SK-N-SH (cell line): ENCODE results near the gene FMNL2. TPM values are rescaled to one million over a fixed set of nuclear protein-coding genes. Genes with fewer than 3 reads are reported as not detected.

Experiments
- CTCF ChIA-PET: fragments of 300-600, 350-600 bp; formaldehyde crosslinking; extraction: SDS; loops from one replicate; lab custom pipeline; 2021; lab: Yijun Ruan, JAX
- POLR2A ChIA-PET: fragments of 350-600 bp; sonication (Branson Sonifier 250); formaldehyde crosslinking; extraction: SDS; loops from one replicate; lab custom pipeline; 2020; ENCODE audit warnings: antibody characterized with exemption, inconsistent platforms; lab: Yijun Ruan, JAX
- DNase-seq: peaks from one replicate; pipeline ENCODE4 v3.0.0; 2012
- H2AFZ ChIP-seq: fragments of 200-600 bp; sonication (generic); 2 replicates; pipeline ENCODE4 v1.8.1; 2016; ENCODE audit warnings: antibody characterized with exemption, mild to moderate bottlenecking, low read depth
- H3F3A ChIP-seq: fragments of 200-600 bp; sonication (generic); replicated peaks from 2 replicates; pipeline ENCODE3; 2016; ENCODE audit warnings: antibody characterized with exemption, mild to moderate bottlenecking; ENCODE audit not compliant: insufficient read depth
- H3K27ac ChIP-seq, 2 experiments: fragments of 200-500 bp in 1 of 2; fragments of 200-600 bp in 1 of 2; sonication (Bioruptor generic) in 1 of 2; sonication (generic), shearing (Covaris generic) in 1 of 2; 2 replicates each; pipeline versions ENCODE4 v1.5.1 to v1.6.1; 2014 to 2016; ENCODE audit warnings: low read depth in 2 of 2, inconsistent platforms in 1 of 2, low read length in 1 of 2, mild to moderate bottlenecking in 1 of 2, mixed read lengths in 1 of 2
- H3K27me3 ChIP-seq: fragments of 200-600 bp; sonication (generic), shearing (Covaris generic); 2 replicates; pipeline ENCODE4 v1.6.1; 2016; ENCODE audit warnings: mixed run types; ENCODE audit not compliant: insufficient read depth
- H3K36me3 ChIP-seq, 2 experiments: fragments of 200-500 bp in 1 of 2; fragments of 200-600 bp in 1 of 2; sonication (Bioruptor generic) in 1 of 2; sonication (generic) in 1 of 2; replicated peaks in 1 of 2; 2 replicates each; pipeline versions ENCODE3 to v1.5.1; 2014 to 2016; ENCODE audit warnings: low read length in 1 of 2, mild to moderate bottlenecking in 1 of 2; ENCODE audit not compliant: insufficient read depth in 2 of 2, control insufficient read depth in 1 of 2
- H3K4me1 ChIP-seq, 2 experiments: fragments of 200-500 bp in 1 of 2; fragments of 200-600 bp in 1 of 2; sonication (Bioruptor generic) in 1 of 2; sonication (generic), shearing (Covaris generic) in 1 of 2; 2 replicates each; pipeline versions ENCODE4 v1.5.1 to v1.6.1; 2014 to 2016; ENCODE audit warnings: low read depth in 1 of 2, low read length in 1 of 2, mixed run types in 1 of 2; ENCODE audit not compliant: insufficient read depth in 2 of 2, control insufficient read depth in 1 of 2
- H3K4me2 ChIP-seq: fragments of 200-600 bp; sonication (generic), shearing (Covaris generic); 2 replicates; pipeline ENCODE4 v1.6.1; 2017; ENCODE audit warnings: mixed run types
- H3K4me3 ChIP-seq, 2 experiments: fragments of 200-500 bp in 1 of 2; fragments of 200-600 bp in 1 of 2; sonication (Bioruptor generic) in 1 of 2; sonication (generic), shearing (Covaris generic) in 1 of 2; 2 replicates each; pipeline versions ENCODE4 v1.5.1 to v1.8.1; 2014 to 2016; ENCODE audit warnings: low read depth in 2 of 2, inconsistent platforms in 1 of 2, low read length in 1 of 2, mild to moderate bottlenecking in 1 of 2, mixed read lengths in 1 of 2, moderate library complexity in 1 of 2
- H3K79me2 ChIP-seq: fragments of 200-600 bp; sonication (generic); 2 replicates; pipeline ENCODE4 v1.8.1; 2017; ENCODE audit warnings: mild to moderate bottlenecking; ENCODE audit not compliant: insufficient read depth
- H3K9ac ChIP-seq: fragments of 200-600 bp; sonication (generic); 2 replicates; pipeline ENCODE4 v1.6.1; 2017; ENCODE audit warnings: mixed run types
- H3K9me2 ChIP-seq: fragments of 200-600 bp; sonication (generic); 2 replicates; pipeline ENCODE4 v1.6.1; 2017; ENCODE audit warnings: mixed run types
- H3K9me3 ChIP-seq: fragments of 200-600 bp; sonication (generic); 2 replicates; pipeline ENCODE4 v1.6.1; 2017; ENCODE audit warnings: mixed run types, mild to moderate bottlenecking, moderate library complexity
- H4K20me1 ChIP-seq: fragments of 200-600 bp; sonication (generic); 2 replicates; pipeline ENCODE4 v1.6.1; 2017; ENCODE audit warnings: mild to moderate bottlenecking, mixed run types; ENCODE audit not compliant: insufficient read depth
- ELF1 ChIP-seq: IDR thresholded peaks from 2 replicates; pipeline ENCODE4 v1.4.0; 2012
- EP300 ChIP-seq, 2 experiments: IDR thresholded peaks; 2 replicates each; pipeline versions ENCODE4 v1.4.0 to v1.6.1; 2012; ENCODE audit warnings: borderline replicate concordance in 1 of 2, low read depth in 1 of 2, low read length in 1 of 2
- EZH2phosphoT487 ChIP-seq: fragments of 200-600 bp; sonication (generic); IDR thresholded peaks from 2 replicates; pipeline ENCODE4 v1.6.1; 2017; ENCODE audit warnings: low read depth, mixed run types, mild to moderate bottlenecking, antibody characterized with exemption, moderate library complexity, borderline replicate concordance
- FOSL2 ChIP-seq: IDR thresholded peaks from 2 replicates; pipeline ENCODE4 v1.4.0; 2012; ENCODE audit warnings: low read depth, mild to moderate bottlenecking, moderate library complexity, borderline replicate concordance
- FOXJ3 ChIP-seq: sonication (generic); formaldehyde crosslinking; IDR thresholded peaks from 2 replicates; pipeline ENCODE4 v1.5.1; 2020; ENCODE audit warnings: mild to moderate bottlenecking, missing genetic modification reagents
- GABPA ChIP-seq: IDR thresholded peaks from 2 replicates; pipeline ENCODE4 v1.4.0; 2012; ENCODE audit warnings: low read depth, mild to moderate bottlenecking
- GATA2 ChIP-seq: sonication (generic); formaldehyde crosslinking; IDR thresholded peaks from 2 replicates; pipeline ENCODE4 v1.5.0; 2020; ENCODE audit warnings: mild to moderate bottlenecking, missing genetic modification reagents
- MXI1 ChIP-seq: IDR thresholded peaks from 2 replicates; pipeline ENCODE4 v1.6.1; 2012; ENCODE audit warnings: mild to moderate bottlenecking, low read depth, low read length, improper control_type of control experiment
- NRF1 ChIP-seq: IDR thresholded peaks from 2 replicates; pipeline ENCODE4 v1.6.1; 2012; ENCODE audit warnings: low read depth, mild to moderate bottlenecking, low read length
- RAD21 ChIP-seq: IDR thresholded peaks from 2 replicates; pipeline ENCODE4 v1.6.1; 2012; ENCODE audit warnings: mild to moderate bottlenecking, low read length
- RXRA ChIP-seq: IDR thresholded peaks from 2 replicates; pipeline ENCODE4 v1.4.0; 2012; ENCODE audit warnings: low read depth, mild to moderate bottlenecking, borderline replicate concordance
- SIN3A ChIP-seq: IDR thresholded peaks from 2 replicates; pipeline ENCODE4 v1.6.1; 2012; ENCODE audit warnings: low read depth, mild to moderate bottlenecking, low read length, moderate library complexity, borderline replicate concordance
- SMC3 ChIP-seq: IDR thresholded peaks from 2 replicates; pipeline ENCODE4 v1.6.1; 2012; ENCODE audit warnings: low read depth, low read length, improper control_type of control experiment
- TCF12 ChIP-seq: IDR thresholded peaks from 2 replicates; pipeline ENCODE4 v1.4.0; 2012
- TEAD4 ChIP-seq: IDR thresholded peaks from 2 replicates; pipeline ENCODE4 v1.4.0; 2012; ENCODE audit warnings: mild to moderate bottlenecking, borderline replicate concordance; ENCODE audit not compliant: insufficient read depth
- YY1 ChIP-seq: IDR thresholded peaks from 2 replicates; pipeline ENCODE4 v1.4.0; 2012; ENCODE audit warnings: low read depth, mild to moderate bottlenecking
- WGBS: methylation state at CpG from one replicate; pipeline ENCODE4 v1.1.6; 2017; ENCODE audit warnings: low lambda C conversion rate; 5-methylcytosine and 5-hydroxymethylcytosine counted together
- polyA plus RNA-seq, 3 experiments: library from polyadenylated mRNA; depleted of rRNA; stranded (reverse); fragments of >200 nt; gene quantifications; 2 replicates each; pipeline ENCODE4 v1.2.3, GENCODE V29; 2012
- TF ChIP-seq, protein P1 (sequence below): fragments of 150-350 bp; IDR thresholded peaks from 2 replicates; pipeline ENCODE4 v1.6.1; 2017; ENCODE audit warnings: antibody characterized with exemption, low read length, low read depth, borderline replicate concordance
- TF ChIP-seq, protein P2 (sequence below): fragments of 200-600 bp; sonication (generic); IDR thresholded peaks from 2 replicates; pipeline ENCODE4 v1.6.1; 2017; ENCODE audit warnings: antibody characterized with exemption, mild to moderate bottlenecking, moderate library complexity
- TF ChIP-seq, protein P3 (sequence below): fragments of 150-350 bp; IDR thresholded peaks from 2 replicates; pipeline ENCODE4 v1.6.1; 2016; ENCODE audit warnings: mild to moderate bottlenecking, low read depth, low read length

Gene FMNL2
- polyA plus RNA-seq, 1 of the 3 experiments (the other 2 are of a cell fraction), result 14.5 TPM

DNA sequence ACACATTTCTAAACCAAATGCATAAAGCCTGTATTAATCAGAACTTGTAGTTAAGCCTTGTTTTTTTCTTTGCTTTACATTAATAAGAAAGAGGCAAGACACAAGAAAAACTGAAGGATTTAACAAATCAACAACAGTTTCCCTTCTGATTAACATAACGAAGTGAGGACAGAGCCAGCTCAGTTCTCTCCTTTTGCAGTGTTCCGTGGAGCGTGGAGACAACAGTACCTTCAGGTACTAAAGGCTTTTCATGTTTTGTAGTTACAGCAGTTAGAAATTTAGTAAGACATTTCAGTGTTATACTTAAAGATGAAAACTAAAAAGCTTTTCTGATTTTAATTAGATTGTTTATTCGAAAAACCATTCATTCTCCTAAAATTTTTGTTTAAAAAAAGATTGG lies 115.2 kb downstream of the FMNL2 start:
- no peaks in the 10 kb centered on the region for H3K36me3 ChIP-seq
- no peak overlapping the region for H3K4me2 ChIP-seq
- no peak overlapping the region for H3K27ac ChIP-seq
- H3K27me3 ChIP-seq, result no peaks in the 10 kb centered on the region
- no peaks in the 10 kb centered on the region for H3K9me3 ChIP-seq
- no peak overlapping the region for H2AFZ ChIP-seq
- POLR2A ChIA-PET, result no interaction called here
- H3K9me2 ChIP-seq, result no peaks in the 10 kb centered on the region
- WGBS, result 91% methylated on average over 4 of the region's 4 CpGs
- peaks cover 19% of the 10 kb centered on the region; the same call in 1 of the 2 replicates for H4K20me1 ChIP-seq
- peaks cover 8% of the 10 kb centered on the region for H3F3A ChIP-seq
- CTCF ChIA-PET, result interaction anchor here (1.0 to 1.2 kb wide), 2 partner anchors 18 to 185 kb away, joined by 3 read pairs; no protein-coding TSS in a partner anchor
- TF ChIP-seq EZH2phosphoT487 (no peak), GABPA (no peak), RAD21 (no peak), TCF12 (no peak), SMC3 (no peak), RXRA (no peak), ELF1 (no peak), TEAD4 (no peak), GATA2 (CRISPR knock-in tag) (no peak), MXI1 (no peak), SIN3A (no peak), NRF1 (no peak), FOXJ3 (CRISPR knock-in tag) (no peak), EP300 (IDR thresholded peaks at IDR 0.05; ENCODE audit: borderline replicate concordance in 1 of 2, low read depth in 1 of 2, low read length in 1 of 2) (no peak), YY1 (no peak), FOSL2 (no peak)
- TF ChIP-seq, protein P1, sequence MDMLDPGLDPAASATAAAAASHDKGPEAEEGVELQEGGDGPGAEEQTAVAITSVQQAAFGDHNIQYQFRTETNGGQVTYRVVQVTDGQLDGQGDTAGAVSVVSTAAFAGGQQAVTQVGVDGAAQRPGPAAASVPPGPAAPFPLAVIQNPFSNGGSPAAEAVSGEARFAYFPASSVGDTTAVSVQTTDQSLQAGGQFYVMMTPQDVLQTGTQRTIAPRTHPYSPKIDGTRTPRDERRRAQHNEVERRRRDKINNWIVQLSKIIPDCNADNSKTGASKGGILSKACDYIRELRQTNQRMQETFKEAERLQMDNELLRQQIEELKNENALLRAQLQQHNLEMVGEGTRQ, result no peak
- TF ChIP-seq, protein P2, sequence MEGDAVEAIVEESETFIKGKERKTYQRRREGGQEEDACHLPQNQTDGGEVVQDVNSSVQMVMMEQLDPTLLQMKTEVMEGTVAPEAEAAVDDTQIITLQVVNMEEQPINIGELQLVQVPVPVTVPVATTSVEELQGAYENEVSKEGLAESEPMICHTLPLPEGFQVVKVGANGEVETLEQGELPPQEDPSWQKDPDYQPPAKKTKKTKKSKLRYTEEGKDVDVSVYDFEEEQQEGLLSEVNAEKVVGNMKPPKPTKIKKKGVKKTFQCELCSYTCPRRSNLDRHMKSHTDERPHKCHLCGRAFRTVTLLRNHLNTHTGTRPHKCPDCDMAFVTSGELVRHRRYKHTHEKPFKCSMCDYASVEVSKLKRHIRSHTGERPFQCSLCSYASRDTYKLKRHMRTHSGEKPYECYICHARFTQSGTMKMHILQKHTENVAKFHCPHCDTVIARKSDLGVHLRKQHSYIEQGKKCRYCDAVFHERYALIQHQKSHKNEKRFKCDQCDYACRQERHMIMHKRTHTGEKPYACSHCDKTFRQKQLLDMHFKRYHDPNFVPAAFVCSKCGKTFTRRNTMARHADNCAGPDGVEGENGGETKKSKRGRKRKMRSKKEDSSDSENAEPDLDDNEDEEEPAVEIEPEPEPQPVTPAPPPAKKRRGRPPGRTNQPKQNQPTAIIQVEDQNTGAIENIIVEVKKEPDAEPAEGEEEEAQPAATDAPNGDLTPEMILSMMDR, result no peak
- TF ChIP-seq, protein P3, sequence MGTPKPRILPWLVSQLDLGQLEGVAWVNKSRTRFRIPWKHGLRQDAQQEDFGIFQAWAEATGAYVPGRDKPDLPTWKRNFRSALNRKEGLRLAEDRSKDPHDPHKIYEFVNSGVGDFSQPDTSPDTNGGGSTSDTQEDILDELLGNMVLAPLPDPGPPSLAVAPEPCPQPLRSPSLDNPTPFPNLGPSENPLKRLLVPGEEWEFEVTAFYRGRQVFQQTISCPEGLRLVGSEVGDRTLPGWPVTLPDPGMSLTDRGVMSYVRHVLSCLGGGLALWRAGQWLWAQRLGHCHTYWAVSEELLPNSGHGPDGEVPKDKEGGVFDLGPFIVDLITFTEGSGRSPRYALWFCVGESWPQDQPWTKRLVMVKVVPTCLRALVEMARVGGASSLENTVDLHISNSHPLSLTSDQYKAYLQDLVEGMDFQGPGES, result no peak
- TF ChIP-seq, all 33 proteins: peak for 0
- Histone ChIP-seq H3K4me1 (peaks cover 7 to 10% of the 10 kb centered on the region in 2 experiments), H3K79me2 (peaks cover 16% of the 10 kb centered on the region), H3K4me3 (no peak overlapping the region), H3K9ac (no peak overlapping the region)
- DNase-seq, result no peak
